Hepatocyte (in vitro differentiated cells): ENCODE data around the gene DCAF6. TPM values are rescaled to one million over a fixed set of nuclear protein-coding genes. Genes with fewer than 3 reads are reported as not detected.

Experiments used
- DNase-seq: peaks from one replicate; pipeline ENCODE4 v3.0.0-alpha.2; 2016; ENCODE audit warnings: low spot score
- H2AFZ ChIP-seq: fragments of 200-600 bp; sonication (generic); 2 replicates; pipeline ENCODE4 v1.6.0; 2016; ENCODE audit warnings: antibody characterized with exemption, mild to moderate bottlenecking
- H3K27ac ChIP-seq: fragments of 200-600 bp; sonication (generic); 2 replicates; pipeline ENCODE4 v1.5.1; 2016; ENCODE audit warnings: mild to moderate bottlenecking
- H3K27me3 ChIP-seq: fragments of 200-600 bp; sonication (generic); 2 replicates; pipeline ENCODE4 v1.6.1; 2016
- H3K36me3 ChIP-seq: fragments of 200-600 bp; sonication (generic); replicated peaks from 2 replicates; pipeline ENCODE4 v1.5.1; 2016; ENCODE audit warnings: low read depth; ENCODE audit not compliant: insufficient read depth
- H3K4me1 ChIP-seq: fragments of 200-600 bp; sonication (generic); 2 replicates; pipeline ENCODE4 v1.5.1; 2016; ENCODE audit warnings: mild to moderate bottlenecking, moderate library complexity; ENCODE audit not compliant: insufficient read depth
- H3K4me2 ChIP-seq: fragments of 200-600 bp; sonication (generic); 2 replicates; pipeline ENCODE4 v1.6.0; 2016
- H3K4me3 ChIP-seq: fragments of 200-600 bp; sonication (generic); 2 replicates; pipeline ENCODE4 v1.5.1; 2016; ENCODE audit warnings: mild to moderate bottlenecking
- H3K79me2 ChIP-seq: fragments of 200-600 bp; sonication (generic); 2 replicates; pipeline ENCODE4 v1.6.0; 2017; ENCODE audit warnings: mild to moderate bottlenecking
- H3K9me2 ChIP-seq: fragments of 200-600 bp; sonication (generic); replicated peaks from 2 replicates; pipeline ENCODE4 v1.6.0; 2017; ENCODE audit warnings: mild to moderate bottlenecking; ENCODE audit not compliant: insufficient read depth
- H3K9me3 ChIP-seq: fragments of 200-600 bp; sonication (generic); 2 replicates; pipeline ENCODE4 v1.5.1; 2016; ENCODE audit warnings: low read depth, mild to moderate bottlenecking
- H4K20me1 ChIP-seq: fragments of 200-600 bp; sonication (generic); 2 replicates; pipeline ENCODE4 v1.6.0; 2016; ENCODE audit warnings: mild to moderate bottlenecking; ENCODE audit not compliant: insufficient read depth, poor library complexity, severe bottlenecking
- EZH2 ChIP-seq: fragments of 200-600 bp; sonication (generic); IDR thresholded peaks from 2 replicates; pipeline ENCODE4 v1.6.1; 2016; ENCODE audit warnings: antibody characterized with exemption, mild to moderate bottlenecking, borderline replicate concordance
- EZH2phosphoT487 ChIP-seq: fragments of 200-600 bp; sonication (generic); IDR thresholded peaks from one replicate; pipeline ENCODE4 v1.6.1; 2018; ENCODE audit warnings: antibody characterized with exemption, mild to moderate bottlenecking, low read depth, moderate library complexity; ENCODE audit not compliant: unreplicated experiment, severe bottlenecking
- WGBS: methylation state at CpG from one replicate; pipeline ENCODE4 v1.1.6; 2016; ENCODE audit warnings: low lambda C conversion rate; ENCODE audit errors: missing lambda C conversion rate; 5-methylcytosine and 5-hydroxymethylcytosine counted together
- microRNA counts: library from miRNA; unstranded; fragments of <30 nt; microRNA quantifications from one replicate; lab custom pipeline; 2017
- microRNA-seq: library from miRNA; unstranded; fragments of <30 nt; microRNA quantifications from one replicate; pipeline ENCODE4, GENCODE V29; 2017
- polyA plus RNA-seq: library from polyadenylated mRNA; unstranded; fragments of >200 nt; fragmentation: Nextera tagmentation; extraction: Ambion mirVana; gene quantifications from 2 replicates; pipeline ENCODE4 v1.2.1, GENCODE V29; 2016
- small RNA-seq: library from RNA; depleted of rRNA; stranded (forward); fragments of <200 nt; gene quantifications from one replicate; pipeline ENCODE3, GENCODE V24; 2014
- total RNA-seq: library from RNA; depleted of rRNA; stranded (reverse); fragments of >200 nt; gene quantifications from 2 replicates; pipeline ENCODE4 v1.2.3, GENCODE V29; 2014
- TF ChIP-seq, protein P1 (sequence below): fragments of 200-600 bp; sonication (generic); IDR thresholded peaks from 2 replicates; pipeline ENCODE4 v1.5.1; 2016; ENCODE audit warnings: antibody characterized with exemption, mild to moderate bottlenecking; ENCODE audit not compliant: poor library complexity

Gene DCAF6
- total and polyA plus RNA-seq, 2 experiments from 2014 or later, result 62.7 to 69.4 TPM

DNA sequence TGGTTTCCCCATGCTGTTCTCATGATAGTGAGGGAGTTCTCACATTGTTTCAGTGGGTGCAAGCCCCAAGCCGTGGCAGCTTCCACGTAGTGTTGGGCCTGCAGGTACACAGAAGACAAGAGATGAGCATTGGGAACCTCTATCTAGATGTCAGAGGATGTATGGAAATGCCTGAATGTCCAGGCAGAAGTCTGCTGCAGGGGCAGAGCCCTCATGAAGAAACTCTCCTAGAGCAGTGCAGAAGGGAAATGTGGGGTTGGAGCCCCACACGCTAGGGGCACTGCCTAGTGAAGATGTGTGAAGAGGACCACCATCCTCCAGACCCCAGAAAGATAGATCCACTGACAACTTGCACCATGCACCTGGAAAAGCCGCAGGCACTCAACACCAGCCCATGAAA lies 183.3 kb downstream of the DCAF6 start:
- no peaks in the 10 kb centered on the region for H3K9me3 ChIP-seq
- no peaks in the 10 kb centered on the region for H3K4me1 ChIP-seq
- TF ChIP-seq EZH2, result no peak
- TF ChIP-seq EZH2phosphoT487, result no peak
- TF ChIP-seq, protein P1, sequence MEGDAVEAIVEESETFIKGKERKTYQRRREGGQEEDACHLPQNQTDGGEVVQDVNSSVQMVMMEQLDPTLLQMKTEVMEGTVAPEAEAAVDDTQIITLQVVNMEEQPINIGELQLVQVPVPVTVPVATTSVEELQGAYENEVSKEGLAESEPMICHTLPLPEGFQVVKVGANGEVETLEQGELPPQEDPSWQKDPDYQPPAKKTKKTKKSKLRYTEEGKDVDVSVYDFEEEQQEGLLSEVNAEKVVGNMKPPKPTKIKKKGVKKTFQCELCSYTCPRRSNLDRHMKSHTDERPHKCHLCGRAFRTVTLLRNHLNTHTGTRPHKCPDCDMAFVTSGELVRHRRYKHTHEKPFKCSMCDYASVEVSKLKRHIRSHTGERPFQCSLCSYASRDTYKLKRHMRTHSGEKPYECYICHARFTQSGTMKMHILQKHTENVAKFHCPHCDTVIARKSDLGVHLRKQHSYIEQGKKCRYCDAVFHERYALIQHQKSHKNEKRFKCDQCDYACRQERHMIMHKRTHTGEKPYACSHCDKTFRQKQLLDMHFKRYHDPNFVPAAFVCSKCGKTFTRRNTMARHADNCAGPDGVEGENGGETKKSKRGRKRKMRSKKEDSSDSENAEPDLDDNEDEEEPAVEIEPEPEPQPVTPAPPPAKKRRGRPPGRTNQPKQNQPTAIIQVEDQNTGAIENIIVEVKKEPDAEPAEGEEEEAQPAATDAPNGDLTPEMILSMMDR, result no peak
- no peak overlapping the region for H3K4me2 ChIP-seq
- H3K27ac ChIP-seq, result no peak overlapping the region
- H2AFZ ChIP-seq, result no peak overlapping the region
- no peaks in the 10 kb centered on the region for H3K36me3 ChIP-seq
- no peak for DNase-seq
- no peak overlapping the region for H3K4me3 ChIP-seq
- WGBS, result 94% methylated on average over 4 of the region's 4 CpGs
- H4K20me1 ChIP-seq, result no peaks in the 10 kb centered on the region
- no peaks in the 10 kb centered on the region for H3K27me3 ChIP-seq
- no peaks in the 10 kb centered on the region for H3K9me2 ChIP-seq
- H3K79me2 ChIP-seq, result peaks cover 39% of the 10 kb centered on the region

DNA sequence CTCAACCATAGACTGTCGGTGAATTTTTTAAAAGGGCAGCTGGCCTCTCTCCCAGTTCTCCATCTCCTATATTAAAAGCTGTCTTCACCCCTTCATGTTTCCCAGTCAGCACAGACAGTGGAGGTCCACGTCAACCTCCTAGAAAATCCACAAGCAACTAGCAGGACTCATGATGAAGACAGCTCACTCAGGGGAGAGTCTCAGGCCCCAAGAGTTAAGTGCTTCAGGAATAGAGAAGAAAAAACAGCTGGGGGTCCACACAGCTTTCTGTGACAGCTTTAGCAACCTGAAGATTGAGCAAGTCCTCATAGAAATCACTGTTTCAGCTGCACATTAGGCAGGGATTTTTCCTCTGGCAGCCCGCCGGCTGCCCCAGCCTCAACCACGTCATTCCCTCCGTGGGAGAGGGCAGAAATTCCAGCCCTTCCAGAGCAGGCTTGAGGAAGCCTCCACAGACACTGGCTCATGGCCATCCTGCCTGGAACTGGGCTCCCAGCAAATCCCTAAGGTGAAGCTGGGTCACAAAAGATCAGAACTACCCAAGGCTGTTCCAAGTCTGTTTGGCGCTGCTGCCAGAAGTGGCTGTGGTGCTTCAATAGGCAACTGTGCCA lies 185.0 kb downstream of the DCAF6 start:
- Histone ChIP-seq H3K4me1 (no peaks in the 10 kb centered on the region), H3K79me2 (peaks cover 38% of the 10 kb centered on the region), H3K27ac (peak overlapping the region; percentile 23), H3K9me2 (no peaks in the 10 kb centered on the region), H2AFZ (no peak overlapping the region), H3K9me3 (no peaks in the 10 kb centered on the region), H4K20me1 (no peaks in the 10 kb centered on the region), H3K36me3 (no peaks in the 10 kb centered on the region), H3K4me3 (no peak overlapping the region), H3K27me3 (no peaks in the 10 kb centered on the region), H3K4me2 (no peak overlapping the region)
- peak; percentile 57 for DNase-seq
- no peak for TF ChIP-seq EZH2
- TF ChIP-seq EZH2phosphoT487, result no peak
- TF ChIP-seq, protein P1, result no peak
- 62% methylated on average over 7 of the region's 7 CpGs for WGBS

DNA sequence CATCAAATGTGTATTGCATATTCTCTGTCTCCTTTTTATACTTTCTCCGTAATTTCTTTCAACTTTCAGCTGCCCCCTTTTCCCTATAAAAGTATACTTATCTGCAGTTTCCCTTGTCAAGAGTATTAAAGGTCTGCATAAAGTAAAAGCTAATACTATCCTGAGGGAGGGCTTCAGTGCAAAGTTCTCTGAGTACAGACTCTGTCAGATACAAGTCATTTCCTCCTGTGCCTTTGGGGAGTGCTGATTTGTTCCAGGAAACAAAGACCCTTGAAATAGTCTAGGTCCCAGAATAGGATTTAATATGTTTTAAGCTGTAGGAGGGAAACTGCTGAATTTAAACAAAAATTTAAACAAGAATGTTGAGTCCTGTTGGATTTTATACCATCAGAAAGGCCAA lies 188.6 kb downstream of the DCAF6 start:
- no peak for DNase-seq
- Histone ChIP-seq H3K4me2 (no peak overlapping the region), H3K36me3 (no peaks in the 10 kb centered on the region), H3K9me3 (no peaks in the 10 kb centered on the region), H3K79me2 (peaks cover 38% of the 10 kb centered on the region), H3K27me3 (no peaks in the 10 kb centered on the region), H3K4me3 (no peak overlapping the region), H3K4me1 (no peaks in the 10 kb centered on the region), H3K27ac (no peak overlapping the region), H4K20me1 (no peaks in the 10 kb centered on the region), H2AFZ (no peak overlapping the region), H3K9me2 (no peaks in the 10 kb centered on the region)
- TF ChIP-seq, protein P1, result no peak
- TF ChIP-seq EZH2, result no peak
- TF ChIP-seq EZH2phosphoT487, result no peak
- 95% methylated on average over 1 of the region's 1 CpG for WGBS

MicroRNAs encoded within 50 kb of the gene (microRNA counts, 767-probe panel; counts per million panel counts)
- not detected for microRNA hsa-miR-1255b-5p (lab: Ali Mortazavi, UCI)

Small RNA genes lying within 50 kb of the gene (microRNA-seq; reads per million reads assigned to microRNA genes)
- gene MIR1255B2, result not detected

Small RNA genes lying within 50 kb of the gene (small RNA-seq; reads per million reads assigned to genes)
- not detected for gene MIR1255B2

Other genes with a start within 250 kb of the DCAF6 start
- 147 and 176 TPM in 2 replicates for gene MPZL1, start 214.7 kb upstream of the DCAF6 start, total RNA-seq
- gene MPZL1, start 214.7 kb upstream of the DCAF6 start, polyA plus RNA-seq, result 202 and 245 TPM in 2 replicates
- gene ADCY10, start 22.5 kb upstream of the DCAF6 start, total RNA-seq, result 0.93 and 1.4 TPM in 2 replicates
- gene ADCY10, start 22.5 kb upstream of the DCAF6 start, polyA plus RNA-seq, result 1.0 and 1.5 TPM in 2 replicates
- 137 and 170 TPM in 2 replicates for gene MPC2, start 389 bp downstream of the DCAF6 start, total RNA-seq
- 188 and 215 TPM in 2 replicates for gene MPC2, start 389 bp downstream of the DCAF6 start, polyA plus RNA-seq
- gene GPR161, start 200.2 kb downstream of the DCAF6 start, total RNA-seq, result 13.6 and 15.9 TPM in 2 replicates
- 19.3 and 22.4 TPM in 2 replicates for gene GPR161, start 200.2 kb downstream of the DCAF6 start, polyA plus RNA-seq
- 42.6 and 47.6 TPM in 2 replicates for gene TIPRL, start 242.3 kb downstream of the DCAF6 start, total RNA-seq
- gene TIPRL, start 242.3 kb downstream of the DCAF6 start, polyA plus RNA-seq, result 38.1 and 44.2 TPM in 2 replicates